K562 (cell line): ENCODE results near the gene RALGAPA2. TPM values are rescaled to one million over a fixed set of nuclear protein-coding genes. Genes with fewer than 3 reads are reported as not detected.

ENCODE experiments used
- ATAC-seq: fragments of 200-7000 bp; cut with Tn5 transposase; 3 replicates; pipeline ENCODE4 v1.9.1; 2020; ENCODE audit warnings: moderate library complexity
- BruUV-seq: library from RNA; stranded (reverse); fragments of 400-500 nt; replicated peaks from 2 replicates; lab custom pipeline; 2021; lab: Mats Ljungman, UMichigan
- CTCF ChIA-PET: fragments of 300-600 bp; formaldehyde crosslinking; extraction: SDS; loops from one replicate; lab custom pipeline; 2021; ENCODE audit warnings: low intra/inter-chr PET ratio; lab: Yijun Ruan, JAX
- POLR2A ChIA-PET: fragments of 300-600, 350-650 bp; sonication (Branson Sonifier 250); formaldehyde crosslinking; extraction: SDS; loops from one replicate; lab custom pipeline; 2021; ENCODE audit warnings: antibody characterized with exemption, inconsistent platforms; lab: Yijun Ruan, JAX
- DNase-seq, 4 experiments: peaks; one replicate each; pipeline versions ENCODE4 v3.0.0 to v3.0.0-alpha.2; 2011 to 2018; ENCODE audit warnings: low spot score in 3 of 4, mixed read lengths in 3 of 4; ENCODE audit errors: extremely low read depth in 1 of 4
- FAIRE-seq: peaks from 2 replicates; lab custom pipeline; 2011; peaks lifted over from hg19 to GRCh38; lab: Jason Lieb, UNC
- H2AFZ ChIP-seq: 2 replicates; pipeline ENCODE4 v1.6.0; 2011; ENCODE audit warnings: low read depth, low read length, control low read depth, inconsistent platforms
- H3K27ac ChIP-seq: fragments of 200-600 bp; 3 replicates; pipeline ENCODE4 v1.8.0; 2011; ENCODE audit warnings: low read depth, mild to moderate bottlenecking, control low read depth, inconsistent platforms, low read length, moderate library complexity, mixed read lengths; ENCODE audit errors: extremely low read depth
- H3K27me3 ChIP-seq, 2 experiments: fragments of 300-600 bp in 1 of 2; 2 replicates in 1 of 2; 3 replicates in 1 of 2; pipeline versions ENCODE4 v1.6.0 to v1.8.0; 2011; ENCODE audit warnings: inconsistent platforms in 2 of 2, low read length in 2 of 2, mild to moderate bottlenecking in 1 of 2, mixed read lengths in 1 of 2, moderate library complexity in 1 of 2; ENCODE audit not compliant: control insufficient read depth in 2 of 2, insufficient read depth in 2 of 2
- H3K36me3 ChIP-seq: fragments of 300-600 bp; 3 replicates; pipeline ENCODE4 v1.8.0; 2011; ENCODE audit warnings: mild to moderate bottlenecking, low read length, inconsistent platforms; ENCODE audit not compliant: control insufficient read depth, insufficient read depth
- H3K4me1 ChIP-seq, 2 experiments: fragments of 200-600 bp in 1 of 2; replicated peaks in 1 of 2; 2 replicates in 1 of 2; 3 replicates in 1 of 2; pipeline versions ENCODE4 v1.5.1 to v1.8.0; 2011; ENCODE audit warnings: inconsistent platforms in 2 of 2, low read length in 2 of 2, mild to moderate bottlenecking in 1 of 2, mixed read lengths in 1 of 2, moderate library complexity in 1 of 2; ENCODE audit not compliant: control insufficient read depth in 2 of 2, insufficient read depth in 2 of 2
- H3K4me2 ChIP-seq: 2 replicates; pipeline ENCODE4 v1.6.1; 2011; ENCODE audit warnings: low read length, control low read depth, inconsistent platforms, mixed read lengths; ENCODE audit not compliant: insufficient read depth
- H3K4me3 ChIP-seq: fragments of 200-600 bp; sonication (generic), shearing (Covaris generic); 2 replicates; pipeline ENCODE4 v1.5.1; 2016; ENCODE audit warnings: control low read depth, inconsistent platforms
- H3K79me2 ChIP-seq: fragments of 200-600 bp; 3 replicates; pipeline ENCODE4 v1.8.0; 2011; ENCODE audit warnings: low read length, inconsistent platforms; ENCODE audit not compliant: control insufficient read depth, insufficient read depth
- H3K9ac ChIP-seq, 2 experiments: 2 replicates each; pipeline versions ENCODE4 v1.6.0 to v1.6.1; 2011; ENCODE audit warnings: low read depth in 2 of 2, low read length in 2 of 2, control low read depth in 1 of 2, inconsistent platforms in 1 of 2, mild to moderate bottlenecking in 1 of 2, mixed read lengths in 1 of 2; ENCODE audit not compliant: insufficient read depth in 1 of 2
- H3K9me1 ChIP-seq: one replicate; pipeline ENCODE4 v1.6.0; 2011; ENCODE audit warnings: inconsistent platforms, mild to moderate bottlenecking, low read length, moderate library complexity; ENCODE audit not compliant: control insufficient read depth, insufficient read depth
- H3K9me3 ChIP-seq: replicated peaks from 2 replicates; pipeline ENCODE4 v1.5.1; 2011; ENCODE audit warnings: low read depth, low read length, inconsistent platforms; ENCODE audit not compliant: control insufficient read depth, insufficient read depth
- H4K20me1 ChIP-seq: replicated peaks from 2 replicates; pipeline ENCODE4 v1.6.1; 2011; ENCODE audit warnings: low read length, inconsistent platforms, mixed read lengths; ENCODE audit not compliant: control insufficient read depth, insufficient read depth
- CBX3 ChIP-seq, 2 experiments: IDR thresholded peaks; 1 replicate in 1 of 2; 2 replicates in 1 of 2; pipeline ENCODE4 v1.6.1; 2012; ENCODE audit warnings: inconsistent platforms in 2 of 2, low read length in 2 of 2, borderline replicate concordance in 1 of 2, control low read depth in 1 of 2
- FOXP1 ChIP-seq: sonication (generic); formaldehyde crosslinking; IDR thresholded peaks from 2 replicates; pipeline ENCODE4 v1.8.0; 2022; ENCODE audit warnings: mild to moderate bottlenecking, missing genetic modification reagents
- MYNN ChIP-seq, 2 experiments: sonication (generic); formaldehyde crosslinking in 1 of 2; IDR thresholded peaks; 2 replicates each; pipeline versions ENCODE4 v1.5.0 to v1.6.1; 2016 to 2020; ENCODE audit warnings: antibody characterized with exemption in 1 of 2, missing genetic modification reagents in 1 of 2
- NCOR1 ChIP-seq: fragments of 450-650 bp; IDR thresholded peaks from 2 replicates; pipeline ENCODE4 v1.6.1; 2016; ENCODE audit warnings: mild to moderate bottlenecking, moderate library complexity
- NR2C2 ChIP-seq, 2 experiments: fragments of 200-800 bp in 1 of 2; sonication (Bioruptor generic) in 1 of 2; sonication (generic) in 1 of 2; formaldehyde crosslinking in 1 of 2; IDR thresholded peaks; 2 replicates each; pipeline versions ENCODE4 v1.6.1 to v1.8.0; 2016 to 2022; ENCODE audit warnings: mild to moderate bottlenecking in 1 of 2, missing compliant biosample characterization in 1 of 2, missing genetic modification characterization in 1 of 2, missing genetic modification reagents in 1 of 2
- ZBTB17 ChIP-seq: fragments of 450-650 bp; formaldehyde crosslinking; IDR thresholded peaks from 2 replicates; pipeline ENCODE4 v1.4.0; 2020; ENCODE audit warnings: mild to moderate bottlenecking
- ZBTB7A ChIP-seq: IDR thresholded peaks from 2 replicates; pipeline ENCODE4 v1.6.1; 2011; ENCODE audit warnings: low read depth, mild to moderate bottlenecking, low read length, moderate library complexity, borderline replicate concordance; ENCODE audit not compliant: control insufficient read depth
- ZNF134 ChIP-seq: fragments of 250-450 bp; sonication (Bioruptor Pico); conservative IDR thresholded peaks from 2 replicates; pipeline ENCODE4 v1.4.0; 2020
- ZNF217 ChIP-seq: sonication (generic); formaldehyde crosslinking; IDR thresholded peaks from 2 replicates; pipeline ENCODE4 v1.8.0; 2022; ENCODE audit warnings: mild to moderate bottlenecking, missing genetic modification reagents
- ZNF57 ChIP-seq: fragments of 450-650 bp; formaldehyde crosslinking; IDR thresholded peaks from 2 replicates; pipeline ENCODE4 v1.4.0; 2020; ENCODE audit warnings: mild to moderate bottlenecking, moderate library complexity
- WGBS: fragments of 100-300 bp; shearing (Covaris generic); methylation state at CpG from one replicate; pipeline ENCODE4 v1.1.6; 2016; ENCODE audit warnings: low coverage, mixed read lengths; ENCODE audit not compliant: insufficient coverage; ENCODE audit errors: missing lambda C conversion rate; 5-methylcytosine and 5-hydroxymethylcytosine counted together
- in situ Hi-C: fragments of 300-500 bp; cut with MboI; formaldehyde crosslinking; loops from 4 replicates; pipeline ENCODE4 v1.15.0; 2018; ENCODE audit warnings: inconsistent platforms, mixed read lengths
- intact Hi-C: fragments of 100-400 bp; cut with micrococcal nuclease; formaldehyde crosslinking; loops from 2 replicates; pipeline ENCODE4 v1.14.2; 2022
- polyA plus RNA-seq, 8 experiments: library from polyadenylated mRNA; depleted of rRNA in 4 of 8; stranded (reverse) in 5 of 8; unstranded in 3 of 8; fragments of >200 nt; fragmentation: Nextera tagmentation in 2 of 8; fragmentation: Illumina TruSeq in 1 of 8; extraction: Ambion mirVana in 2 of 8; extraction: Trizol in 1 of 8; gene quantifications; 2 replicates each; pipeline versions ENCODE4 v1.2.1 to v1.2.3, GENCODE V29; 2011 to 2014; ENCODE audit warnings: inconsistent platforms in 1 of 8, missing spikeins in 1 of 8
- total RNA-seq, 7 experiments: library from RNA; depleted of rRNA in 6 of 7; stranded (reverse); fragments of >200 nt in 6 of 7; fragmentation: Illumina TruSeq in 2 of 7; extraction: Trizol in 2 of 7; gene quantifications; 2 replicates each; pipeline versions ENCODE4 v1.2.1 to v1.2.3, GENCODE V29; 2011 to 2021; ENCODE audit warnings: low replicate concordance in 1 of 7
- TF ChIP-seq, protein P1 (sequence below): sonication (generic); formaldehyde crosslinking; IDR thresholded peaks from 2 replicates; pipeline ENCODE4 v1.8.0; 2022; ENCODE audit warnings: mild to moderate bottlenecking, missing genetic modification reagents
- TF ChIP-seq, protein P2 (sequence below): fragments of 450-650 bp; formaldehyde crosslinking; IDR thresholded peaks from 2 replicates; pipeline ENCODE4 v1.4.0; 2020; ENCODE audit warnings: mild to moderate bottlenecking
- TF ChIP-seq, protein P3 (sequence below): fragments of 450-650 bp; IDR thresholded peaks from 2 replicates; pipeline ENCODE4 v1.7.0; 2016; ENCODE audit warnings: borderline replicate concordance

Gene RALGAPA2
- total and polyA plus RNA-seq, 9 of the 15 experiments (the other 6 are each of a cell fraction or from before 2014, with no cell fraction given): 0.35 to 2.7 (median 1.4) TPM

DNA sequence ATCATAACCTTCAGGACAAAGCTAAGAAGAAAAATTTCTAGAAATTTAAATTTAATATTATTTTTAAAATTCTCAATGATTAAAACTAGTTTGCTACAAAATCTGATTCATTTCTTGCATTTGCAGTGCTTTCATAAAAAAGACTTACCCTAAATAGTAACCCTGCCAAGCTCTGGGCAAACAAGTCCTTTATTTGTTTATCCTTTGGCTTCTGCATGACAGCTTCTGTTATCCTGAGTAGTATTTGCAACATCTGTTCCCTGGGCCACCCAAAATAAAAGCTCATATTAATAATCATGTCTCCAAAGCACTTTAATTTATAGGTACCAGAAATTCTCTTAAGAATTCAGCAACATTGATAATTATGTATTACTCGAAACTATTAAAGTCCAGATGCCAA, 101.3 kb downstream of the RALGAPA2 start:
- Histone ChIP-seq H3K4me2 (no peak overlapping the region), H3K9ac (no peak overlapping the region), H3K27ac (no peak overlapping the region), H4K20me1 (no peaks in the 10 kb centered on the region), H3K36me3 (no peaks in the 10 kb centered on the region), H3K4me3 (no peak overlapping the region), H3K79me2 (no peaks in the 10 kb centered on the region), H3K9me3 (no peaks in the 10 kb centered on the region), H3K27me3 (peaks cover 0 to 3% of the 10 kb centered on the region in 2 experiments; a peak in 1 of 5 replicates), H3K9me1 (no peaks in the 10 kb centered on the region), H3K4me1 (no peaks in the 10 kb centered on the region; a peak in 1 of 5 replicates), H2AFZ (no peak overlapping the region)
- TF ChIP-seq ZBTB17 (CRISPR knock-in tag): no peak
- TF ChIP-seq FOXP1 (CRISPR knock-in tag): no peak
- TF ChIP-seq ZNF217: no peak
- TF ChIP-seq, protein P1, sequence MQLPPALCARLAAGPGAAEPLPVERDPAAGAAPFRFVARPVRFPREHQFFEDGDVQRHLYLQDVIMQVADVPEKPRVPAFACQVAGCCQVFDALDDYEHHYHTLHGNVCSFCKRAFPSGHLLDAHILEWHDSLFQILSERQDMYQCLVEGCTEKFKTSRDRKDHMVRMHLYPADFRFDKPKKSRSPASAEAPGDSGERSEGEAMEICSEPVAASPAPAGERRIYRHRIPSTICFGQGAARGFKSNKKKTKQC: no peak
- TF ChIP-seq ZNF57 (CRISPR knock-in tag): no peak
- TF ChIP-seq ZBTB7A: no peak
- no peak for TF ChIP-seq NCOR1
- no peak for TF ChIP-seq MYNN (IDR thresholded peaks at IDR 0.05)
- TF ChIP-seq MYNN (CRISPR knock-in tag; IDR thresholded peaks at IDR 0.05): no peak
- TF ChIP-seq NR2C2 (CRISPR knock-in tag; IDR thresholded peaks at IDR 0.05): no peak
- TF ChIP-seq NR2C2 (tag; IDR thresholded peaks at IDR 0.05): no peak
- TF ChIP-seq, protein P2, sequence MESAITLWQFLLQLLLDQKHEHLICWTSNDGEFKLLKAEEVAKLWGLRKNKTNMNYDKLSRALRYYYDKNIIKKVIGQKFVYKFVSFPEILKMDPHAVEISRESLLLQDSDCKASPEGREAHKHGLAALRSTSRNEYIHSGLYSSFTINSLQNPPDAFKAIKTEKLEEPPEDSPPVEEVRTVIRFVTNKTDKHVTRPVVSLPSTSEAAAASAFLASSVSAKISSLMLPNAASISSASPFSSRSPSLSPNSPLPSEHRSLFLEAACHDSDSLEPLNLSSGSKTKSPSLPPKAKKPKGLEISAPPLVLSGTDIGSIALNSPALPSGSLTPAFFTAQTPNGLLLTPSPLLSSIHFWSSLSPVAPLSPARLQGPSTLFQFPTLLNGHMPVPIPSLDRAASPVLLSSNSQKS (CRISPR knock-in tag): no peak
- TF ChIP-seq CBX3 (IDR thresholded peaks at IDR 0.05; ENCODE audit: borderline replicate concordance in 1 of 2, low read length in 2 of 2): no peak
- no peak for TF ChIP-seq ZNF134 (CRISPR knock-in tag)
- TF ChIP-seq, protein P3, sequence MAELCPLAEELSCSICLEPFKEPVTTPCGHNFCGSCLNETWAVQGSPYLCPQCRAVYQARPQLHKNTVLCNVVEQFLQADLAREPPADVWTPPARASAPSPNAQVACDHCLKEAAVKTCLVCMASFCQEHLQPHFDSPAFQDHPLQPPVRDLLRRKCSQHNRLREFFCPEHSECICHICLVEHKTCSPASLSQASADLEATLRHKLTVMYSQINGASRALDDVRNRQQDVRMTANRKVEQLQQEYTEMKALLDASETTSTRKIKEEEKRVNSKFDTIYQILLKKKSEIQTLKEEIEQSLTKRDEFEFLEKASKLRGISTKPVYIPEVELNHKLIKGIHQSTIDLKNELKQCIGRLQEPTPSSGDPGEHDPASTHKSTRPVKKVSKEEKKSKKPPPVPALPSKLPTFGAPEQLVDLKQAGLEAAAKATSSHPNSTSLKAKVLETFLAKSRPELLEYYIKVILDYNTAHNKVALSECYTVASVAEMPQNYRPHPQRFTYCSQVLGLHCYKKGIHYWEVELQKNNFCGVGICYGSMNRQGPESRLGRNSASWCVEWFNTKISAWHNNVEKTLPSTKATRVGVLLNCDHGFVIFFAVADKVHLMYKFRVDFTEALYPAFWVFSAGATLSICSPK: no peak
- no peak for FAIRE-seq
- in situ Hi-C loops (no loop called here), intact Hi-C loops (no loop called here)
- 14% methylated on average over 1 of the region's 1 CpG for WGBS
- POLR2A ChIA-PET: no interaction called here
- DNase-seq: no peak
- CTCF ChIA-PET: no interaction called here
- no peak for ATAC-seq
- BruUV-seq: no TSS peak
